Measurements from ENCODE around the gene BTBD6.

Gene BTBD6

GRCh38 chr14:105228562-105228961 lies 19.8 kb upstream of the BTBD6 start:
- DNase-seq (ENCODE audit: insufficient read length, low spot score) (no peak), FAIRE-seq (no peak)
- TF ChIP-seq CTCF (IDR thresholded peaks at IDR 0.05; ENCODE audit: insufficient read depth, missing control alignments), result no peak

- DNase-seq (ENCODE audit: insufficient read length, low spot score), result no peak
- TF ChIP-seq CTCF (IDR thresholded peaks at IDR 0.05; ENCODE audit: insufficient read depth, missing control alignments), result no peak
- FAIRE-seq, result no peak
Observed at GRCh38 chr14:105229099-105229655, 19.2 kb upstream of the BTBD6 start.

GRCh38 chr14:105240811-105241576 lies 7.3 kb upstream of the BTBD6 start:
- TF ChIP-seq CTCF (IDR thresholded peaks at IDR 0.05; ENCODE audit: insufficient read depth, missing control alignments), result no peak
- no peak for DNase-seq (ENCODE audit: insufficient read length, low spot score)
- FAIRE-seq, result no peak

GRCh38 chr14:105241641-105242040 lies 6.7 kb upstream of the BTBD6 start:
- FAIRE-seq, result no peak

GRCh38 chr14:105244334-105244733 lies 4.0 kb upstream of the BTBD6 start:
- no peak for TF ChIP-seq CTCF (IDR thresholded peaks at IDR 0.05; ENCODE audit: insufficient read depth, missing control alignments)

More at GRCh38 chr14:105241641-105242040, 6.7 kb upstream of the BTBD6 start:
- TF ChIP-seq CTCF (IDR thresholded peaks at IDR 0.05; ENCODE audit: insufficient read depth, missing control alignments), result no peak
- no peak for DNase-seq (ENCODE audit: insufficient read length, low spot score)

GRCh38 chr14:105247026-105247425 lies 1.3 kb upstream of the BTBD6 start:
- FAIRE-seq, result no peak
- no peak for TF ChIP-seq CTCF (IDR thresholded peaks at IDR 0.05; ENCODE audit: insufficient read depth, missing control alignments)

More at GRCh38 chr14:105244334-105244733, 4.0 kb upstream of the BTBD6 start:
- no peak for DNase-seq (ENCODE audit: insufficient read length, low spot score)
- FAIRE-seq, result no peak

More at GRCh38 chr14:105247026-105247425, 1.3 kb upstream of the BTBD6 start:
- no peak for DNase-seq (ENCODE audit: insufficient read length, low spot score)
